Measurements from ENCODE around the gene PLEKHG3. TPM values are rescaled to one million over a fixed set of nuclear protein-coding genes. Genes with fewer than 3 reads are reported as not detected.
A peak's percentile ranks its signal among the peaks of the same experiment; 100 is the strongest.

The PLEKHG3 gene
- total and polyA plus RNA-seq, 3 donors from 2014 or later: 20.1 to 21.6 (median 20.6) TPM

DNA sequence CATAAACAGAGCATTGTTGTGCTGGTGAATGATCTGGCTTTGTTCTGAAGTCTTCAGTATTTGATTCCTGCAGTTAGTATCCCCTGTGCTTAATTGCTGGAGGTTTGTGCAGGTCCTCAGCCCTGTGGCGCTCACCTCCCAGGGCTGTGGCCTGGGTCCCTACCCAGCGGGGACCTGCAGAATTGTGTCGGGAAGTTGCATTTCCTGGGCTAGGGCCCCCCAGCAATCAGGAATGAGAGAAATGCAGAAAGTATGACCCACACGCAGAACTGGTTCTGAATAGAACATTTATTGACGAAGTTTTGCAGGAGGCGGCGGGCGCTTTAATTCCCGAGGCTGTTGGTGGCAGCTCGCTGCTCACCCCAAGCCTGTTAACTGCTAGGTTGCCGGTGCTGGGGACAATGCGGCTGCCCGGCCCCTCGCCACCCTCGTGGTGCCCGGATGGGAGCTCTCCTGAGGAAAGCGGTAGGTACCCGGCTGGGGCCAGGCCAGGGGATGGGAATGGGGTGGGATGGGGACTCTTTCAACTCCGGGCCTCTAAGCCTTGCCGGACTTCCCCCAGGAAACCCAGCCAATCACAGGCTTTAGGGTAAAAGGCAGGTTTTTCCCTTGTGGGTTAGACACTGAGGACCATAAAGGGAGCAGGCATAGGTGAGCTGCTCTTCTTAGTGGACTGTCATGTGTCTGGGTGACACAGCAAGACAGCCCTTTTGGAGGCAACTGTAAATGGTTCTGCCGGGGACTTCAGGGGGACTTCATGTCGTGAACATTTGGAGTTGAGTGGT is 11.6 kb downstream of the PLEKHG3 start:
- intact Hi-C loops (cut with DNase I; ENCODE audit: low total_unique reads): no loop called here
- Histone ChIP-seq H3K4me1 (peaks cover 49% of the 10 kb centered on the region), H3K27ac (peak overlapping the region; percentile 40 to 83), H3K27me3 (no peaks in the 10 kb centered on the region), H3K9me3 (no peaks in the 10 kb centered on the region), H3K36me3 (ENCODE audit: low read depth, missing control alignments) (no peaks in the 10 kb centered on the region), H3K4me3 (no peak overlapping the region)
- 40 to 54% methylated on average over 6 to 22 of the region's 22 CpGs for WGBS, 2 donors
- TF ChIP-seq, protein P1, sequence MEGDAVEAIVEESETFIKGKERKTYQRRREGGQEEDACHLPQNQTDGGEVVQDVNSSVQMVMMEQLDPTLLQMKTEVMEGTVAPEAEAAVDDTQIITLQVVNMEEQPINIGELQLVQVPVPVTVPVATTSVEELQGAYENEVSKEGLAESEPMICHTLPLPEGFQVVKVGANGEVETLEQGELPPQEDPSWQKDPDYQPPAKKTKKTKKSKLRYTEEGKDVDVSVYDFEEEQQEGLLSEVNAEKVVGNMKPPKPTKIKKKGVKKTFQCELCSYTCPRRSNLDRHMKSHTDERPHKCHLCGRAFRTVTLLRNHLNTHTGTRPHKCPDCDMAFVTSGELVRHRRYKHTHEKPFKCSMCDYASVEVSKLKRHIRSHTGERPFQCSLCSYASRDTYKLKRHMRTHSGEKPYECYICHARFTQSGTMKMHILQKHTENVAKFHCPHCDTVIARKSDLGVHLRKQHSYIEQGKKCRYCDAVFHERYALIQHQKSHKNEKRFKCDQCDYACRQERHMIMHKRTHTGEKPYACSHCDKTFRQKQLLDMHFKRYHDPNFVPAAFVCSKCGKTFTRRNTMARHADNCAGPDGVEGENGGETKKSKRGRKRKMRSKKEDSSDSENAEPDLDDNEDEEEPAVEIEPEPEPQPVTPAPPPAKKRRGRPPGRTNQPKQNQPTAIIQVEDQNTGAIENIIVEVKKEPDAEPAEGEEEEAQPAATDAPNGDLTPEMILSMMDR (IDR thresholded peaks at IDR 0.05): no peak
- TF ChIP-seq POLR2A (IDR thresholded peaks at IDR 0.05): no peak
- no peak for DNase-seq

DNA sequence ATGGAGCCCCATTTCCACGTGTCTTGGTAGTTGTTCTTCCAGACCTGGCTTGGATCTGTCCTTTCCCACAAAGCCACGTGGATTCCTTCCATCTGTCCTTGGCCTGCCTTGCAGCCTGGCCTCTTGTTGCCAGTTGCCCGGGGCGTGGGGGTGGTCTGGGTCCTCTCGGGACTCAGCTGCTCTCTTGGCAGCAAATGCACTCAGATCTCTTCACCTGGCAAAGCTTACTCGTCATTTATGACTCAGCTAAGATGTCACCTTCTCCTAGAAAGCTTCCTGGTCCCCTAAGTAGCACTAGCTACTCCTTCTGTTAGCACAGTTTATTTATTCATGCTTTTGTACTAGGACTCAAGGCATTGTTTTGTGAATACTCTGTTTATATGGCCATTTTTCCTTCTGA is 13.6 kb downstream of the PLEKHG3 start:
- H3K4me3 ChIP-seq: no peak overlapping the region
- H3K36me3 ChIP-seq (ENCODE audit: low read depth, missing control alignments): no peaks in the 10 kb centered on the region
- no peaks in the 10 kb centered on the region for H3K9me3 ChIP-seq
- 38% methylated on average over 6 of the region's 6 CpGs for WGBS, 2 donors
- peak; percentile 70 for DNase-seq
- H3K27ac ChIP-seq: peak overlapping the region in 1 of 2 donors; percentile 83
- TF ChIP-seq, protein P1 (IDR thresholded peaks at IDR 0.05): no peak
- TF ChIP-seq POLR2A (IDR thresholded peaks at IDR 0.05): no peak
- H3K4me1 ChIP-seq: peaks cover 66% of the 10 kb centered on the region
- intact Hi-C loops (cut with DNase I; ENCODE audit: low total_unique reads): no loop called here
- no peaks in the 10 kb centered on the region for H3K27me3 ChIP-seq

DNA sequence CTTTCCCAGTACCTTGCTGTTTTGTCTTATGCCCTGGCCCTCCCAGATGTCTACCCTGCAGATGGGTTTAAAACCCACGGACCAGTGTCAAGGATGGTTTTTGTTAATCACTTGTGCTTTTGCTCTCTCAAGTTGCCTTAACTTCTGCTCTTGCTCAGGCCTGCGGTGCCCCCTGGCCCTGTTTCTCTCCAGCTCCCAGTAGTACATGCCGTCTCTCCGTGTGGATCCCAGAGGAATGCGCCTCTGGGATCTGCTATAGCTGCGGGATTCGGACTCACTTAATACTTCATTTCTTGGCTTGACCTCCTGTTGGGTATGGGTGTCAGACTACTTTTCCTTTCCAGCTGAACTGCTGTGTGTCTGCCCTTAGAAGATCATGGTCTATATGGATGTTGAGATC is 14.5 kb downstream of the PLEKHG3 start:
- Histone ChIP-seq H3K9me3 (no peaks in the 10 kb centered on the region), H3K36me3 (ENCODE audit: low read depth, missing control alignments) (no peaks in the 10 kb centered on the region), H3K4me1 (peaks cover 68% of the 10 kb centered on the region), H3K4me3 (no peak overlapping the region), H3K27ac (peak overlapping the region in 1 of 2 donors; percentile 9), H3K27me3 (no peaks in the 10 kb centered on the region)
- intact Hi-C loops (cut with DNase I; ENCODE audit: low total_unique reads): no loop called here
- WGBS, 2 donors: 65 to 74% methylated on average over 7 of the region's 7 CpGs
- TF ChIP-seq POLR2A (IDR thresholded peaks at IDR 0.05): no peak
- TF ChIP-seq, protein P1 (IDR thresholded peaks at IDR 0.05): no peak
- DNase-seq: no peak

DNA sequence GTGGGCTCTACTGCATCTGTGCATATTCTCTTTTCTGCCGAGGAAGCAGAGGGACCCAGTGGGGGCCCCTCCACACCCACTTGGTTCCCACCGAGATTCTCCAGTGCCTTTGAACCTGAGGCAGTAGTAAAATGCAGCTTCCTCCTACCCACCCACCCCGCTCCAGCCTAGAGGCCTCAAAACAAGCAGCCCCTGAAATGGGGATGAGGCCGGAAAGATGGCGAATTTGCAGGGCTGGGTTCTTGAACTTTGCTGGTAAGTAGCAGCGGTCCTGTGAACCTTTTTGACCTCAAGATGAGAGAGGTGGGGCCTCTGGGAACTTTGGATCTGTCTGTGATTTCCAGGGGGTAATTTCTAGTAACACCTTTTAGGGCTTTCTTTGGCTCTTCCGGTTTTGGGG is 15.4 kb downstream of the PLEKHG3 start:
- Histone ChIP-seq H3K27me3 (no peaks in the 10 kb centered on the region), H3K4me3 (no peak overlapping the region), H3K36me3 (ENCODE audit: low read depth, missing control alignments) (no peaks in the 10 kb centered on the region), H3K9me3 (no peaks in the 10 kb centered on the region), H3K4me1 (peaks cover 75% of the 10 kb centered on the region), H3K27ac (peak overlapping the region in 1 of 2 donors; percentile 85)
- WGBS, 2 donors: 78% methylated on average over 7 of the region's 7 CpGs
- DNase-seq: no peak
- TF ChIP-seq, protein P1 (IDR thresholded peaks at IDR 0.05): no peak
- TF ChIP-seq POLR2A (IDR thresholded peaks at IDR 0.05): no peak
- intact Hi-C loops (cut with DNase I; ENCODE audit: low total_unique reads): no loop called here

- H3K27ac ChIP-seq: peak overlapping the region in 1 of 2 donors; percentile 85
- DNase-seq: no peak
- intact Hi-C loops (cut with DNase I; ENCODE audit: low total_unique reads): no loop called here
- H3K9me3 ChIP-seq: no peaks in the 10 kb centered on the region
- peaks cover 81% of the 10 kb centered on the region for H3K4me1 ChIP-seq
- no peaks in the 10 kb centered on the region for H3K36me3 ChIP-seq (ENCODE audit: low read depth, missing control alignments)
- H3K4me3 ChIP-seq: no peak overlapping the region
- no peaks in the 10 kb centered on the region for H3K27me3 ChIP-seq
- TF ChIP-seq, protein P1 (IDR thresholded peaks at IDR 0.05): no peak
- TF ChIP-seq POLR2A (IDR thresholded peaks at IDR 0.05): no peak
- 81 to 93% methylated on average over 7 of the region's 7 CpGs for WGBS, 2 donors
Measured at GRCh38 chr14:64720131-64720576, 15.9 kb downstream of the PLEKHG3 start.
